ENCODE measurements around the gene PTK7.

Gene PTK7

GRCh38 chr6:43055966-43056365, 20.1 kb upstream of the PTK7 start:
- Histone ChIP-seq H3K36me3 (ENCODE audit: insufficient read depth) (no peaks in the 10 kb centered on the region), H3K27ac (no peak overlapping the region)
- TF ChIP-seq, protein P1, sequence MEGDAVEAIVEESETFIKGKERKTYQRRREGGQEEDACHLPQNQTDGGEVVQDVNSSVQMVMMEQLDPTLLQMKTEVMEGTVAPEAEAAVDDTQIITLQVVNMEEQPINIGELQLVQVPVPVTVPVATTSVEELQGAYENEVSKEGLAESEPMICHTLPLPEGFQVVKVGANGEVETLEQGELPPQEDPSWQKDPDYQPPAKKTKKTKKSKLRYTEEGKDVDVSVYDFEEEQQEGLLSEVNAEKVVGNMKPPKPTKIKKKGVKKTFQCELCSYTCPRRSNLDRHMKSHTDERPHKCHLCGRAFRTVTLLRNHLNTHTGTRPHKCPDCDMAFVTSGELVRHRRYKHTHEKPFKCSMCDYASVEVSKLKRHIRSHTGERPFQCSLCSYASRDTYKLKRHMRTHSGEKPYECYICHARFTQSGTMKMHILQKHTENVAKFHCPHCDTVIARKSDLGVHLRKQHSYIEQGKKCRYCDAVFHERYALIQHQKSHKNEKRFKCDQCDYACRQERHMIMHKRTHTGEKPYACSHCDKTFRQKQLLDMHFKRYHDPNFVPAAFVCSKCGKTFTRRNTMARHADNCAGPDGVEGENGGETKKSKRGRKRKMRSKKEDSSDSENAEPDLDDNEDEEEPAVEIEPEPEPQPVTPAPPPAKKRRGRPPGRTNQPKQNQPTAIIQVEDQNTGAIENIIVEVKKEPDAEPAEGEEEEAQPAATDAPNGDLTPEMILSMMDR (conservative IDR thresholded peaks at IDR 0.05; ENCODE audit: low read depth, low read length) = no peak

GRCh38 chr6:43058531-43058930, 17.6 kb upstream of the PTK7 start:
- H4K20me1 ChIP-seq (ENCODE audit: insufficient read depth) = no peaks in the 10 kb centered on the region
- H3K4me1 ChIP-seq (ENCODE audit: low read depth, poor library complexity, severe bottlenecking) = peaks cover 21% of the 10 kb centered on the region
- H3K36me3 ChIP-seq (ENCODE audit: insufficient read depth) = no peaks in the 10 kb centered on the region
- no peak overlapping the region for H3K4me3 ChIP-seq (IDR thresholded peaks at IDR 0.05; ENCODE audit: insufficient read depth, low read depth, low read length)
- peaks cover 13% of the 10 kb centered on the region for H3K79me2 ChIP-seq (ENCODE audit: insufficient read depth, low read depth)
- peak overlapping the region; percentile 99 for H3K4me2 ChIP-seq
- H3K9ac ChIP-seq = peak overlapping the region; percentile 84; the same call in 1 of the 2 replicates
- H3K27ac ChIP-seq = peak overlapping the region; percentile 7; the same call in 1 of the 2 replicates
- no peak overlapping the region for H2AFZ ChIP-seq (ENCODE audit: low read depth)
- H3K27me3 ChIP-seq (ENCODE audit: insufficient read depth, low read depth) = no peaks in the 10 kb centered on the region
- TF ChIP-seq, protein P1 (conservative IDR thresholded peaks at IDR 0.05; ENCODE audit: low read depth, low read length) = no peak

More at GRCh38 chr6:43055966-43056365, 20.1 kb upstream of the PTK7 start:
- Histone ChIP-seq H3K27me3 (ENCODE audit: insufficient read depth, low read depth) (no peaks in the 10 kb centered on the region), H2AFZ (ENCODE audit: low read depth) (no peak overlapping the region), H3K4me1 (ENCODE audit: low read depth, poor library complexity, severe bottlenecking) (peaks cover 28% of the 10 kb centered on the region), H3K4me2 (no peak overlapping the region), H3K79me2 (ENCODE audit: insufficient read depth, low read depth) (peaks cover 22% of the 10 kb centered on the region), H3K9ac (no peak overlapping the region), H4K20me1 (ENCODE audit: insufficient read depth) (no peaks in the 10 kb centered on the region), H3K4me3 (IDR thresholded peaks at IDR 0.05; ENCODE audit: insufficient read depth, low read depth, low read length) (no peak overlapping the region)

DNA sequence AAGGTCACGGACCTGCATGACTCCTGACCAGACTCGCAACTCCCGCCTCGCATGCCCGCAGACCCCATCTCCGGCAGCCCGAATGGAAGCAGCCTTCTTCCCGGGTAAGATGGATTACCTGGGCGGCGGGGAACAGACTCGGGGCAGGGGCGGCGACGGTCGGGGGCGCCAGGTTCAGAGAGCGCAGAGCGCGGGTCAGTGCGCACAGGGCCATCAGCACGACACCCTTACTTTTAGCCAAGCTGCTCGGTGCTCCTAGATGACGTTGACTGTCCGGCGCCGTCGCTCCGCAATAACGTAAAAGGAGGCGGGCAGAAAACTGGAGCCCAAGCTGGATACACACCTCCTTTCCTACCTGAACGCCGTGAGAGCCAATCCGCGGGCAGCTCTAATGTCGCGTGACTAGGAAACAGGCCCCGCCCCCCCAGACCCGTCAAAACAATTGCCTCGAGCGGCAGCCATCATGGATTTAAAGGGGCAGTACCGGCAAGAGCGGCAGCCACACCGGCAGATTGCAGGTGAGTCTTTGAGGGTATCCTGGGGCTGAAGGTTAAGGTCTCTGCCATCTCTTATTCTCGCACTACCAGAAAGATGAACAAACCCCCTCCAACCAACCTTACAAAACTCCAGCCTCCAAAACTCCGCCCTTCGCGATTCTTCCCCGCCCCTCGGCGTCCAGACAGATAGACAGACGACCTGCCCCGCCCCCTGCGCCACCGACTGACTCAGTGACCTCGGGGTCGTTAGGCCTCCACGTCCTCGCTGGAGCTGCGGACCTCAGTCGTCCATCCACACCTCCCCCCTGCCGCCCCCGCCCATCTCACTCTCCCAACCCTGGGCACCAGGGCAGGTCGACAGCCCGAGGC, 16.7 kb upstream of the PTK7 start, which contains the start of the genes KLC4 and MRPL2:
KLC4 (plus strand) TSS at position 464 of the 866 bp plus-strand sequence. CDS start 1,705 bp downstream, outside the sequence.
MRPL2 (minus strand) TSS at position 267 of the 866 bp plus-strand sequence; CDS start at position 214, 53 bp downstream.
- H3K27me3 ChIP-seq (ENCODE audit: insufficient read depth, low read depth) = no peaks in the 10 kb centered on the region
- peaks cover 13% of the 10 kb centered on the region for H3K79me2 ChIP-seq (ENCODE audit: insufficient read depth, low read depth)
- peak within 1 kb of the TSS; percentile 93 for H2AFZ ChIP-seq (ENCODE audit: low read depth)
- H3K9ac ChIP-seq = peak within 1 kb of the TSS; percentile 84; the same call in 1 of the 2 replicates
- TF ChIP-seq, protein P1 (conservative IDR thresholded peaks at IDR 0.05; ENCODE audit: low read depth, low read length) = no peak
- H3K4me2 ChIP-seq = peak within 1 kb of the TSS; percentile 99
- peak within 1 kb of the TSS; percentile 7; the same call in 1 of the 2 replicates for H3K27ac ChIP-seq
- no peaks in the 10 kb centered on the region for H3K36me3 ChIP-seq (ENCODE audit: insufficient read depth)
- no peak within 1 kb of the TSS for H3K4me3 ChIP-seq (IDR thresholded peaks at IDR 0.05; ENCODE audit: insufficient read depth, low read depth, low read length)
- H4K20me1 ChIP-seq (ENCODE audit: insufficient read depth) = no peaks in the 10 kb centered on the region
- H3K4me1 ChIP-seq (ENCODE audit: low read depth, poor library complexity, severe bottlenecking) = peaks cover 16% of the 10 kb centered on the region

- H3K27me3 ChIP-seq (ENCODE audit: insufficient read depth, low read depth) = no peaks in the 10 kb centered on the region
- TF ChIP-seq, protein P1 (conservative IDR thresholded peaks at IDR 0.05; ENCODE audit: low read depth, low read length) = no peak
- H3K4me3 ChIP-seq (IDR thresholded peaks at IDR 0.05; ENCODE audit: insufficient read depth, low read depth, low read length) = no peak overlapping the region
- peaks cover 13% of the 10 kb centered on the region for H3K79me2 ChIP-seq (ENCODE audit: insufficient read depth, low read depth)
- peak overlapping the region; percentile 82 for H3K4me2 ChIP-seq
- no peak overlapping the region; the same call in 1 of the 2 replicates for H3K27ac ChIP-seq
- peak overlapping the region; percentile 93 for H2AFZ ChIP-seq (ENCODE audit: low read depth)
- H4K20me1 ChIP-seq (ENCODE audit: insufficient read depth) = no peaks in the 10 kb centered on the region
- peak overlapping the region; percentile 84; the same call in 1 of the 2 replicates for H3K9ac ChIP-seq
- H3K4me1 ChIP-seq (ENCODE audit: low read depth, poor library complexity, severe bottlenecking) = peaks cover 16% of the 10 kb centered on the region
- no peaks in the 10 kb centered on the region for H3K36me3 ChIP-seq (ENCODE audit: insufficient read depth)
Observed at GRCh38 chr6:43060034-43060754, 15.9 kb upstream of the PTK7 start.
